ENCODE measurements around the gene ADAM11.
"Not testable (repeated sequence)": the region's sequence is repeated elsewhere in the genome, so short reads cannot be mapped to it uniquely, and the experiment has no call there.

Gene ADAM11

GRCh38 chr17:44801880-44802279, 43.1 kb downstream of the ADAM11 start:
- H3K4me3 ChIP-seq (ENCODE audit: low read depth, low read length), result no peak overlapping the region
- no peak for TF ChIP-seq CTCF (IDR thresholded peaks at IDR 0.05; ENCODE audit: low read depth, low read length)

- no peak for TF ChIP-seq CTCF (IDR thresholded peaks at IDR 0.05; ENCODE audit: low read depth, low read length)
- no peak overlapping the region for H3K4me3 ChIP-seq (ENCODE audit: low read depth, low read length)
These were observed 45.7 kb downstream of the ADAM11 start for GRCh38 chr17:44804302-44805089.

GRCh38 chr17:44807093-44807816, 48.5 kb downstream of the ADAM11 start:
- TF ChIP-seq CTCF (IDR thresholded peaks at IDR 0.05; ENCODE audit: low read depth, low read length), result no peak
- H3K4me3 ChIP-seq (ENCODE audit: low read depth, low read length), result no peak overlapping the region

- TF ChIP-seq CTCF (IDR thresholded peaks at IDR 0.05; ENCODE audit: low read depth, low read length), result no peak
- H3K4me3 ChIP-seq (ENCODE audit: low read depth, low read length), result no peak overlapping the region
These were observed 49.0 kb downstream of the ADAM11 start for GRCh38 chr17:44807817-44808155.

- no peak overlapping the region for H3K4me3 ChIP-seq (ENCODE audit: low read depth, low read length)
- no peak for TF ChIP-seq CTCF (IDR thresholded peaks at IDR 0.05; ENCODE audit: low read depth, low read length)
These were observed 49.4 kb downstream of the ADAM11 start for GRCh38 chr17:44808156-44808555.

GRCh38 chr17:44808656-44809388, 50.0 kb downstream of the ADAM11 start:
- not testable (repeated sequence) for H3K4me3 ChIP-seq (ENCODE audit: low read depth, low read length)

GRCh38 chr17:44812263-44812662, 53.5 kb downstream of the ADAM11 start:
- H3K4me3 ChIP-seq (ENCODE audit: low read depth, low read length), result no peak overlapping the region
- TF ChIP-seq CTCF (IDR thresholded peaks at IDR 0.05; ENCODE audit: low read depth, low read length), result no peak

GRCh38 chr17:44818508-44818907, 59.7 kb downstream of the ADAM11 start:
- H3K4me3 ChIP-seq (ENCODE audit: low read depth, low read length), result not testable (repeated sequence)

Data from WI38 (cell line).